Lower leg skin (tissue), 4 donors: ENCODE data around the gene C1QTNF3. TPM values are rescaled to one million over a fixed set of nuclear protein-coding genes. Genes with fewer than 3 reads are reported as not detected.

Source experiments
- DNase-seq, 2 donors: peaks; one replicate each; pipeline ENCODE4 v3.0.0-alpha.2; 2019; ENCODE audit warnings: low spot score in 2 of 2
- H3K4me3 ChIP-seq: fragments of 200-600 bp; sonication (generic); 2 replicates; pipeline ENCODE4 v1.5.1; 2017; ENCODE audit warnings: mild to moderate bottlenecking, low read depth; ENCODE audit not compliant: poor library complexity, severe bottlenecking
- POLR2A ChIP-seq, 2 donors: fragments of 450-650 bp; IDR thresholded peaks; one replicate each; pipeline ENCODE4 v1.6.1; 2016 to 2017; ENCODE audit warnings: antibody characterized with exemption in 2 of 2, mild to moderate bottlenecking in 1 of 2, moderate library complexity in 1 of 2
- WGBS, 2 donors: methylation state at CpG; one replicate each; pipeline ENCODE4 v1.1.5; 2018; 5-methylcytosine and 5-hydroxymethylcytosine counted together
- intact Hi-C: fragments of 100-400 bp; cut with DNase I; formaldehyde crosslinking; loops from one replicate; pipeline ENCODE4 v1.15.0; 2023; ENCODE audit warnings: low total_unique reads
- total RNA-seq, 4 donors: library from RNA; depleted of rRNA; stranded (reverse); fragments of >200 nt; gene quantifications; one replicate each; pipeline ENCODE4 v1.1.0, GENCODE V29; 2016
- TF ChIP-seq, protein P1 (sequence below), 3 donors: fragments of 450-650 bp; IDR thresholded peaks; one replicate each; pipeline ENCODE4 v1.5.1; 2016; ENCODE audit warnings: antibody characterized with exemption in 3 of 3, mild to moderate bottlenecking in 3 of 3, moderate library complexity in 2 of 3

C1QTNF3 gene
- total RNA-seq, 4 donors from 2014 or later: 3.3 to 14.9 (median 7.4) TPM

DNA sequence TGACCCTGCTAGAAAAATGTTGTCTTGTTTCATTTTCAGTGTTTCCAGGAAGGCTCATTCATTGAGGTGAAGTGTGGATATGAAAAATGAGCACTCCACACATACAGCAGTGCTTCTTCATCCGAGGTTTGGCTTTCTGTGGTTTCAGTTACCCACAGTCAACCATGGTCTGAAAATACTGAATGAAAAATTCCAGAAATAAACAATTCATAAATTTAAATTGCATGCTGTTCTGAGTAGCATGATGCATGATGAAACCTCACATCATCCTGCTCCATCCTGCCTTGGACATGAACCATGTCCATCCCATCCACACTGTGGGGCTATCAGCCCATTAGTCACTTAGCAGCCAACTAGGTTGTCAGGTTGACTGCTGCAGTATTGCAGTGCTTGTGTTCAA lies 48.2 kb downstream of the C1QTNF3 start:
- intact Hi-C loops: no loop called here
- no peak overlapping the region for H3K4me3 ChIP-seq
- no peak for DNase-seq
- 61 to 71% methylated on average over 1 of the region's 1 CpG for WGBS, 2 donors
- TF ChIP-seq, protein P1, sequence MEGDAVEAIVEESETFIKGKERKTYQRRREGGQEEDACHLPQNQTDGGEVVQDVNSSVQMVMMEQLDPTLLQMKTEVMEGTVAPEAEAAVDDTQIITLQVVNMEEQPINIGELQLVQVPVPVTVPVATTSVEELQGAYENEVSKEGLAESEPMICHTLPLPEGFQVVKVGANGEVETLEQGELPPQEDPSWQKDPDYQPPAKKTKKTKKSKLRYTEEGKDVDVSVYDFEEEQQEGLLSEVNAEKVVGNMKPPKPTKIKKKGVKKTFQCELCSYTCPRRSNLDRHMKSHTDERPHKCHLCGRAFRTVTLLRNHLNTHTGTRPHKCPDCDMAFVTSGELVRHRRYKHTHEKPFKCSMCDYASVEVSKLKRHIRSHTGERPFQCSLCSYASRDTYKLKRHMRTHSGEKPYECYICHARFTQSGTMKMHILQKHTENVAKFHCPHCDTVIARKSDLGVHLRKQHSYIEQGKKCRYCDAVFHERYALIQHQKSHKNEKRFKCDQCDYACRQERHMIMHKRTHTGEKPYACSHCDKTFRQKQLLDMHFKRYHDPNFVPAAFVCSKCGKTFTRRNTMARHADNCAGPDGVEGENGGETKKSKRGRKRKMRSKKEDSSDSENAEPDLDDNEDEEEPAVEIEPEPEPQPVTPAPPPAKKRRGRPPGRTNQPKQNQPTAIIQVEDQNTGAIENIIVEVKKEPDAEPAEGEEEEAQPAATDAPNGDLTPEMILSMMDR (IDR thresholded peaks at IDR 0.05): no peak
- no peak for TF ChIP-seq POLR2A (IDR thresholded peaks at IDR 0.05)

DNA sequence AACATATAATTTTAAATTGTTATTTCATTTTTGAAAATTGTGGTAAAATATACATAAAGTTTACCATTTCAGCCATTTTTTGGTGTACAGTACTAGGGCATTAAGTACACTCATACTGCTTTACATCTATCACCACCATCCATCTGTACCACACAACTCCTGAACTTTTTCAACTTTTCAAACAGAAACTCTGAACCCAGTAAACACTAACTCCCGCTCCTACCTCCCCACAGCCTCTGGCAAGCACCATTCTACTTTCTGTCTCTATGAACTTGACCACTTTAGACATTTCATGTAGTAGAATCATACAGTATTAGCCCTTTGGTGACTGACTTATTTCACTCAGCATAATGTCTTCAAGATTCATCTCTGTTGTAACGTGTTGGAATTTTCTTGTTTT lies 50.1 kb downstream of the C1QTNF3 start:
- WGBS, 2 donors: 83 to 90% methylated on average over 2 of the region's 2 CpGs
- TF ChIP-seq, protein P1 (IDR thresholded peaks at IDR 0.05): no peak
- TF ChIP-seq POLR2A (IDR thresholded peaks at IDR 0.05): no peak
- DNase-seq: no peak
- no peak overlapping the region for H3K4me3 ChIP-seq
- intact Hi-C loops: no loop called here

DNA sequence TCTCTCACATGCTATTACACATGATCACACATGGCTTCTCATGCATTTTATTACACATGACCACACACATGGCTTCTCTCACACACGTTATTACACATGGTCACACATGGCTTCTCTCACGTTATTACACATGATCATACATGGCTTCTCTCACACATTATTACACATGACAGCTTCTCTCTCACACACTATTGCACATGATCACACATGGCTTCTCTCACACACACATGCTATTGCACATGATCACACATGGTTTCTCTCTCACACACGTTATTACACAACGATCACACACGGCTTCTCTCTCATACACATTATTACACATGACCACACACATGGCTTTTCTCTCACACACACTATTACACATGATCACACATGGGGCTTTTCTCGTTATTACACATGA lies 57.6 kb downstream of the C1QTNF3 start:
- H3K4me3 ChIP-seq: no peak overlapping the region
- WGBS, 2 donors: 95 to 98% methylated on average over 6 of the region's 6 CpGs
- TF ChIP-seq POLR2A (IDR thresholded peaks at IDR 0.05): no peak
- TF ChIP-seq, protein P1 (IDR thresholded peaks at IDR 0.05): no peak
- intact Hi-C loops: no loop called here
- DNase-seq: no peak

DNA sequence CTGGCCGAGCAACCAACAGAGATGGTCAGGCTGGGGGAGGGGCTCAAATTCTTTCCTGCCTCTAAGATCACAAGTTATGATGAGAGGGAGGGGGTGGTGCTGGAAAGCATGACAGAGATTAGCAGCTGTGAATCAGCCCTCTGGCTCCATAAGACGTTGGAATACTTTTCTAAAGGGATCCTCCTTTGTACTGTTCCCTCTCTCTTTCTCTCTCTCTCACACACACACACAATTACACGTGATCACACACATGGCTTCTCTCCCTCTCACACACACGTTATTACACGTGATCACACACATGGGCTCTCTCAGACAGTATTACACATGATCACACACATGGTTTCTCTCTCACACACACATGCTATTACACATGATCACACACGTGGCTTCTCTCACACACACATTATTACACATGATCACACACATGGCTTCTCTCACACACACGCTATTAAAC lies 58.3 kb downstream of the C1QTNF3 start, which contains the start of gene SLC45A2:
Gene SLC45A2 (minus strand): TSS at position 23 of the 454 bp plus-strand sequence. CDS start 110 bp downstream, outside the sequence.
- H3K4me3 ChIP-seq: no peak within 1 kb of the TSS
- DNase-seq: no peak
- intact Hi-C loops: no loop called here
- 58 to 64% methylated on average over 7 of the region's 7 CpGs for WGBS, 2 donors
- TF ChIP-seq, protein P1 (IDR thresholded peaks at IDR 0.05): no peak

DNA sequence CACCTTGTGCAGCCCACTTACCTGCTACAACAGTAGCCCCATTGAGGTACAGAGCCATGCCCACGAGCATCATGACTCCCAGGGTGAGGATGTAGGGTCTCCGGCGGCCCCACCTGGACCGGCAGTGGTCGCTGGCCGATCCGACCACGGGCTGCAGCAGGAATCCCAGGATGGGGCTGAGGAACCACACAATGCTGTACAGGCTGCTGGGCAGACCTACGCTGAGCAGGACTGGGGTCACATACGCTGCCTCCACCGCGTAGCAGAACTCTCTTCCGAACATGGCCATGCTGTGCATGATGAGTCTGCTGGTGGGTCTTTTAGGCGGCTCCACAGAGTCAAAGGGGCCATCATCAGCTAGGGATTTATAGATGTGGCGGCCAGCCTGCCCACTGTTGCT lies 58.8 kb downstream of the C1QTNF3 start:
- WGBS, 2 donors: 93 to 96% methylated on average over 12 to 15 of the region's 15 CpGs
- intact Hi-C loops: no loop called here
- no peak for DNase-seq
- no peak for TF ChIP-seq POLR2A (IDR thresholded peaks at IDR 0.05)
- TF ChIP-seq, protein P1 (IDR thresholded peaks at IDR 0.05): no peak
- H3K4me3 ChIP-seq: no peak overlapping the region
